ENCODE results near the gene KLHL11. TPM values are rescaled to one million over a fixed set of nuclear protein-coding genes. Genes with fewer than 3 reads are reported as not detected.
"Not testable (repeated sequence)": the region's sequence is repeated elsewhere in the genome, so short reads cannot be mapped to it uniquely, and the experiment has no call there.

KLHL11 gene
- total and polyA plus RNA-seq, 5 experiments from 2014 or later, result 5.0 to 22.6 (median 6.3) TPM

- Mint-ChIP-seq H3K27me3 (no peaks in the 10 kb centered on the region), H3K27ac (peak overlapping the region in 1 of 10 donors; percentile 11), H3K9me3 (no peaks in the 10 kb centered on the region), H3K4me1 (peaks cover 20 to 54% (median 37%) of the 10 kb centered on the region in 4 donors), H3K36me3 (peaks cover 0 to 59% (median 10%) of the 10 kb centered on the region in 3 donors), H3K4me3 (no peak overlapping the region)
- POLR2A ChIA-PET, result interaction anchor here (0.5 kb wide), 1 partner anchor 32 kb away, joined by 3 read pairs; no protein-coding TSS in a partner anchor
- no peak for DNase-seq
- ATAC-seq, result no peak
These were observed 15.8 kb downstream of the KLHL11 start for GRCh38 chr17:41849251-41849990.

DNA sequence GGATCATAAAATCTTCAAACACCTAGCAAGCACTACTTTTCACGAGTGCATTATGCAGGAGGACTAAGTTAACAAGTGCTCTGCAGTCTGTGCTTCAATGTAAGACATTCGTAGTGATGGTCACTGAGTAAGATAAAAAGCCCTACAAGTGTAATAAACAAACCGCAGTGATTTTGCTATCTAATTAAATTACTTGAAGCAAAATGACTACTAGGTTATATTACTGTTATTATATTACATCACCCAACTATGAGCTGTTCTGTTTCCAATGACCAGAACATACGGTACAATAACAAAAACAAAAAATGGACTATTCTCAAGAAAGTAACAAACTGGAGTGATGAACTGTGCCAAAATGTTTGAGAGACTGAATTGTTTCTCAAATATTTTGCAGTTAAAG is 16.4 kb downstream of the KLHL11 start:
- no peaks in the 10 kb centered on the region for H3K9me3 Mint-ChIP-seq

DNA sequence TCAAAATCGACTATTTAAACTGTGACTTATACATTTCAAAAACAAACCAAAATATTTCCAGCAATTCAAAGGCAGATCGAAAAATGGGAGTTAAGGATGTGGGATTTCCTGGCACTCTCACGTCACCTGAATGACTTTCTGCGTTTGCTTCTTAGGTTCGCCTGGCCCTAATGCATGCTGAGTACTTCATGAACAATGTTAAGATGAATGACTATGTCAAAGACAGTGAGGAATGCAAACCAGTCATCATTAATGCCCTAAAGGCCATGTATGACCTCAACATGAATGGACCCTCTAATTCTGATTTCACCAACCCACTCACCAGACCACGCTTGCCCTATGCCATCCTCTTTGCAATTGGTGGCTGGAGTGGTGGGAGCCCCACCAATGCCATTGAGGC is 20.3 kb downstream of the KLHL11 start:
- no peak for DNase-seq
- Mint-ChIP-seq H3K4me1 (peaks cover 0 to 15% (median 14%) of the 10 kb centered on the region in 4 donors), H3K4me3 (no peak overlapping the region), H3K27ac (no peak overlapping the region), H3K27me3 (no peaks in the 10 kb centered on the region), H3K9me3 (no peaks in the 10 kb centered on the region), H3K36me3 (peaks cover 0 to 17% (median 0%) of the 10 kb centered on the region in 3 donors)
- POLR2A ChIA-PET, result no interaction called here
- ATAC-seq, result no peak

More for the DNA sequence above, 16.4 kb downstream of the KLHL11 start:
- Mint-ChIP-seq H3K4me3 (no peak overlapping the region), H3K27ac (peak overlapping the region in 1 of 10 donors; percentile 11), H3K4me1 (peaks cover 14 to 48% (median 35%) of the 10 kb centered on the region in 4 donors), H3K27me3 (no peaks in the 10 kb centered on the region), H3K36me3 (peaks cover 0 to 52% (median 7%) of the 10 kb centered on the region in 3 donors)
- ATAC-seq (no peak), DNase-seq (no peak)
- POLR2A ChIA-PET, result interaction anchor here (0.5 kb wide), 1 partner anchor 32 kb away, joined by 3 read pairs; no protein-coding TSS in a partner anchor

- DNase-seq, H3K4me1 Mint-ChIP-seq, H3K27ac Mint-ChIP-seq, H3K4me3 Mint-ChIP-seq, H3K36me3 Mint-ChIP-seq, POLR2A ChIA-PET, ATAC-seq, H3K27me3 Mint-ChIP-seq, H3K9me3 Mint-ChIP-seq: not testable (repeated sequence)
These were observed 24.4 kb downstream of the KLHL11 start for GRCh38 chr17:41840781-41841180.

DNA sequence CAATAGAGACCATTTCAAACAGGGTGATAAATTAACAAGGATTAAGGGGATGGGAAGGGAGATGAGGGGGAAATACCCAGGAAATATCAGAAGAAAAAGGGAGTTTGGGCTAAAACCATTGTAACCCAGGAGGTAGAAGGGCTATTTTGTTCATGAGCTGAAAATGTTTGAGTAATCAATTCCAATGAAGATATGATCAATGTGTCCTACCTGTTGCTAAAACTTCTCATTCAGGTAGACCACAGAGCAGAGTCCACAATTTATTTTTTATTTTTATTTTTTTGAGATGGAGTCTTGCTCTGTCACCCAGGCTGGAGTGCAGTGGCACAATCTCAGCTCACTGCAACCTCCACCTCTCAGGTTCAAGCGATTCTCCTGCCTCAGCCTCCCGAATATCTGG is 25.8 kb downstream of the KLHL11 start:
- H3K27me3 Mint-ChIP-seq, DNase-seq, H3K36me3 Mint-ChIP-seq, H3K4me3 Mint-ChIP-seq, ATAC-seq, POLR2A ChIA-PET, H3K27ac Mint-ChIP-seq, H3K9me3 Mint-ChIP-seq: not testable (repeated sequence)
- peaks cover 8 to 19% (median 14%) of the 10 kb centered on the region in 4 donors for H3K4me1 Mint-ChIP-seq

GRCh38 chr17:41837761-41838538 is 27.3 kb downstream of the KLHL11 start, which contains the start of gene KLHL10:
Gene KLHL10 (plus strand): TSS chr17:41837825. CDS start chr17:41837933, 108 bp downstream.
- ATAC-seq, result no peak
- Mint-ChIP-seq H3K27me3 (peaks cover 0 to 1% (median 0%) of the 10 kb centered on the region in 5 donors), H3K27ac (peak within 1 kb of the TSS in 8 of 10 donors; percentile 13 to 91 (median 70)), H3K4me3 (peak within 1 kb of the TSS; percentile 69 to 94 (median 84)), H3K9me3 (no peaks in the 10 kb centered on the region), H3K36me3 (peaks cover 0 to 4% (median 0%) of the 10 kb centered on the region in 3 donors), H3K4me1 (peaks cover 8 to 26% (median 14%) of the 10 kb centered on the region in 4 donors)
- no peak for DNase-seq
- POLR2A ChIA-PET, result interaction anchor here (0.6 to 3.6 kb wide), 3 partner anchors 13 to 26 kb away, joined by 3 to 18 read pairs (median 3); partner anchors contain the start of gene KLHL11

DNA sequence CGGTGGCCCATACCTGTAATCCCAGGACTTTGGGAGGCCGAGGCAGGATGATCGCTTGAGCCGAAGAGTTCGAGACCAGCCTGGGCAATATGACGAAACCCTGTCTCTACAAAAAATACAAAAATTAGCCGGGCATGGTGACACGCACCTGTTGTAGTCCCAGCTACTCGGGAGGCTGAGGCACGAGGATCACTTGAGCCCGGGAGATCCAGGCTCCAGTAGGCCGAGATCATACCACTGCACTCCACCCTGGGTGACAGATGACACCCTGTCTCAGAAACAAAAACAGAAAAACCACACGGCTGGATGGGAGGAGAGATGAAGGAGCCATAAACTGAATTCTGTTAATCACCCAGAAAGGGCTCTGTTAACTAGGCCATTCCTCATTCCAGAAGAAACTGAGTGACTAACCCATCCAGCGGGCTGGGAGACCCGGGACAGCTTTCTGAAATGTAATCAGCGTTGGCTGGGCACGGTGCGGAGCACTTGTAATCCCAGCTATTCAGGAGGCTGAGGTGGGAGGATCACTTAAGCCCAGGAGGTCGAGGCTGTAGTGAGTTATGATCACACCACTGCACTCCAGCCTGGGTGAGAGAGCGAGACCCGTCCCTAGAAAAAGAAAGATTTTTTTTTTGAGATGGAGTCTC is 28.6 kb downstream of the KLHL11 start:
- Mint-ChIP-seq H3K36me3 (peaks cover 0 to 14% (median 5%) of the 10 kb centered on the region in 3 donors), H3K4me1 (peaks cover 8 to 26% (median 14%) of the 10 kb centered on the region in 4 donors), H3K27ac (peak overlapping the region in 9 of 10 donors; percentile 48 to 91 (median 80)), H3K9me3 (no peaks in the 10 kb centered on the region), H3K27me3 (peaks cover 0 to 1% (median 0%) of the 10 kb centered on the region in 5 donors), H3K4me3 (peak overlapping the region; percentile 69 to 94 (median 84))
- peak in 1 of 10 donors; percentile 4 for DNase-seq
- ATAC-seq, result peak in 1 of 2 donors; percentile 15
- POLR2A ChIA-PET, result interaction anchor here (3.6 kb wide), 1 partner anchor 27 kb away, joined by 18 read pairs; the partner anchor contains the start of gene KLHL11

GRCh38 chr17:41835800-41836549 is 29.2 kb downstream of the KLHL11 start, which contains the start of gene NT5C3B:
Gene NT5C3B (minus strand): TSS chr17:41836232. CDS start chr17:41836193, 39 bp downstream.
- peaks cover 8 to 26% (median 14%) of the 10 kb centered on the region in 4 donors for H3K4me1 Mint-ChIP-seq
- H3K4me3 Mint-ChIP-seq, result peak within 1 kb of the TSS; percentile 80 to 94 (median 86)
- peaks cover 0 to 19% (median 5%) of the 10 kb centered on the region in 3 donors for H3K36me3 Mint-ChIP-seq
- H3K27ac Mint-ChIP-seq, result peak within 1 kb of the TSS; percentile 55 to 95 (median 82)
- POLR2A ChIA-PET, result interaction anchor here (0.6 to 3.6 kb wide), 5 partner anchors 24 to 1020 kb away, joined by 3 to 18 read pairs (median 7); partner anchors contain the start of genes ACLY, KLHL11 and P3H4
- H3K27me3 Mint-ChIP-seq, result peaks cover 0 to 1% (median 0%) of the 10 kb centered on the region in 5 donors
- DNase-seq, result peak; percentile 25 to 75 (median 58)
- peak; percentile 82 to 88 for ATAC-seq
- no peaks in the 10 kb centered on the region for H3K9me3 Mint-ChIP-seq

DNA sequence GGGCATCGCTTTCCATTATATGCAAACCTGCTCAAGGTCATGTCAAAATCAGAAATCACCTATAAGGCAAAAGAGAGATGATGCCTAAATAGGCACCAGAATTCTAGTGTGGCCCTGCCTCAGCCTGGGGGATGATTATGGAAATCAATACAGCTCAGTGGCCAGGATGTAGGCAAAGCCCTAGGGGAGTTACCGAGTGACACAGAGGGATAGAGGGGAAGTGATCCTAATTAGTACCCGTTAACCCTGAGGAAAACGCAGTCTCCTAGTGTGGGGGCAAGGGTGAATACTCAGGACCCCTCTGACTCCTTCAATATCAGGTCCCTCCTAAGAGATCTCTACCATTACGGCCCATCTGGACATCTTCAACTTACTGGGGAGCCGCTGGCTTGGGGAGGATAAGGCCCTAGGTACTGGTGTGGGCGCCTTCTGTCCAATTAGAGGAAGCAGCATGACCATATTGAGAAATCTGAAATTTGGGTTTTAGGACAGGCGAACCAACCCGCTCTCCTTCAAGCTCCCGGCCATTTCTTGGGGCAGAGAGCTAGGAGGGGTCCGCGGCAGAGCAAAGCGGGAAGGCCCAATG is 29.9 kb downstream of the KLHL11 start:
- DNase-seq (no peak), ATAC-seq (no peak)
- H3K4me3 Mint-ChIP-seq, result peak overlapping the region; percentile 79 to 93 (median 86)
- POLR2A ChIA-PET, result interaction anchor here (0.6 to 3.6 kb wide), 7 partner anchors 13 to 1019 kb away, joined by 3 to 18 read pairs (median 3); partner anchors contain the start of genes ACLY, KLHL11 and P3H4
- H3K4me1 Mint-ChIP-seq, result peaks cover 8 to 26% (median 14%) of the 10 kb centered on the region in 4 donors
- peaks cover 0 to 24% (median 5%) of the 10 kb centered on the region in 3 donors for H3K36me3 Mint-ChIP-seq
- no peaks in the 10 kb centered on the region for H3K9me3 Mint-ChIP-seq
- peak overlapping the region; percentile 40 to 95 (median 82) for H3K27ac Mint-ChIP-seq
- H3K27me3 Mint-ChIP-seq, result peaks cover 0 to 1% (median 0%) of the 10 kb centered on the region in 5 donors

DNA sequence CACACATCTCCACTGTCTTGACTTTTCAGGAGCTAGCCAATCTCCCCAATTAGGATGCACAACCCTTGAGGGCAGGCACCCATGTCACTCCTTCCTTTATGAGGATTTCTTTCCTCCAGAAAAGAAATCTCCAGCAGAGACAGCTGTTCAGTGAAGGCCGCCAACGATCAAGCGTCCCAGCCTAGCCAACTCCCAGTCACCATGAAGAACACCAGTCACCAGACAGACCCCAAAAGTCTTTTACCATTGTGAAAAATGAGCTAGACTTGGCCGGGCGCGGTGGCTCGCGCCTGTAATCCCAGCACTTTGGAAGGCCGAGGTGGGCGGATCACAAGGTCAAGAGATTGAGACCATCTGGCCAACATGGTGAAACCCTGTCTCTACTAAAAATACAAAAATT is 35.3 kb downstream of the KLHL11 start:
- H3K4me3 Mint-ChIP-seq, H3K9me3 Mint-ChIP-seq, POLR2A ChIA-PET, DNase-seq, ATAC-seq, H3K27me3 Mint-ChIP-seq: not testable (repeated sequence)
- Mint-ChIP-seq H3K27ac (peak overlapping the region in 1 of 10 donors; percentile 67), H3K4me1 (peaks cover 3 to 12% (median 5%) of the 10 kb centered on the region in 4 donors), H3K36me3 (peaks cover 0 to 64% (median 10%) of the 10 kb centered on the region in 3 donors)

All from naive thymus-derived CD8-positive, alpha-beta T cell (primary cell).